BE2C (cell line): Measurements from ENCODE around the gene DACT1. TPM values are rescaled to one million over a fixed set of nuclear protein-coding genes. Genes with fewer than 3 reads are reported as not detected.
"Not testable (repeated sequence)": the region's sequence is repeated elsewhere in the genome, so short reads cannot be mapped to it uniquely, and the experiment has no call there.

Source experiments
- DNase-seq: peaks from one replicate; pipeline ENCODE4 v3.0.0-alpha.2; 2020
- H3K27me3 ChIP-seq: fragments of 250-450 bp; sonication (Bioruptor Pico); 2 replicates; pipeline ENCODE4 v1.5.1; 2020; ENCODE audit warnings: mild to moderate bottlenecking
- H3K36me3 ChIP-seq: fragments of 250-450 bp; sonication (Bioruptor Pico); 2 replicates; pipeline ENCODE4 v1.5.1; 2020; ENCODE audit warnings: mild to moderate bottlenecking
- H3K4me1 ChIP-seq: fragments of 250-450 bp; sonication (Bioruptor Pico); 2 replicates; pipeline ENCODE4 v1.5.1; 2020
- H3K4me3 ChIP-seq: 2 replicates; pipeline ENCODE4 v1.5.1; 2011; ENCODE audit warnings: low read depth, low read length
- H3K9me3 ChIP-seq: fragments of 250-450 bp; sonication (Bioruptor Pico); 2 replicates; pipeline ENCODE4 v1.5.1; 2020
- polyA plus RNA-seq: library from polyadenylated mRNA; unstranded; fragments of >200 nt; gene quantifications from one replicate; pipeline ENCODE4 v1.2.1, GENCODE V29; 2012; ENCODE audit warnings: low read depth, missing spikeins; ENCODE audit not compliant: insufficient read length, insufficient read depth
- TF ChIP-seq, protein P1 (sequence below): IDR thresholded peaks from 2 replicates; pipeline ENCODE4 v1.5.1; 2012; ENCODE audit warnings: mild to moderate bottlenecking, low read depth, low read length

Gene DACT1, protein sequence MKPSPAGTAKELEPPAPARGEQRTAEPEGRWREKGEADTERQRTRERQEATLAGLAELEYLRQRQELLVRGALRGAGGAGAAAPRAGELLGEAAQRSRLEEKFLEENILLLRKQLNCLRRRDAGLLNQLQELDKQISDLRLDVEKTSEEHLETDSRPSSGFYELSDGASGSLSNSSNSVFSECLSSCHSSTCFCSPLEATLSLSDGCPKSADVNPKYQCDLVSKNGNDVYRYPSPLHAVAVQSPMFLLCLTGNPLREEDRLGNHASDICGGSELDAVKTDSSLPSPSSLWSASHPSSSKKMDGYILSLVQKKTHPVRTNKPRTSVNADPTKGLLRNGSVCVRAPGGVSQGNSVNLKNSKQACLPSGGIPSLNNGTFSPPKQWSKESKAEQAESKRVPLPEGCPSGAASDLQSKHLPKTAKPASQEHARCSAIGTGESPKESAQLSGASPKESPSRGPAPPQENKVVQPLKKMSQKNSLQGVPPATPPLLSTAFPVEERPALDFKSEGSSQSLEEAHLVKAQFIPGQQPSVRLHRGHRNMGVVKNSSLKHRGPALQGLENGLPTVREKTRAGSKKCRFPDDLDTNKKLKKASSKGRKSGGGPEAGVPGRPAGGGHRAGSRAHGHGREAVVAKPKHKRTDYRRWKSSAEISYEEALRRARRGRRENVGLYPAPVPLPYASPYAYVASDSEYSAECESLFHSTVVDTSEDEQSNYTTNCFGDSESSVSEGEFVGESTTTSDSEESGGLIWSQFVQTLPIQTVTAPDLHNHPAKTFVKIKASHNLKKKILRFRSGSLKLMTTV
- polyA plus RNA-seq = not detected

DNA sequence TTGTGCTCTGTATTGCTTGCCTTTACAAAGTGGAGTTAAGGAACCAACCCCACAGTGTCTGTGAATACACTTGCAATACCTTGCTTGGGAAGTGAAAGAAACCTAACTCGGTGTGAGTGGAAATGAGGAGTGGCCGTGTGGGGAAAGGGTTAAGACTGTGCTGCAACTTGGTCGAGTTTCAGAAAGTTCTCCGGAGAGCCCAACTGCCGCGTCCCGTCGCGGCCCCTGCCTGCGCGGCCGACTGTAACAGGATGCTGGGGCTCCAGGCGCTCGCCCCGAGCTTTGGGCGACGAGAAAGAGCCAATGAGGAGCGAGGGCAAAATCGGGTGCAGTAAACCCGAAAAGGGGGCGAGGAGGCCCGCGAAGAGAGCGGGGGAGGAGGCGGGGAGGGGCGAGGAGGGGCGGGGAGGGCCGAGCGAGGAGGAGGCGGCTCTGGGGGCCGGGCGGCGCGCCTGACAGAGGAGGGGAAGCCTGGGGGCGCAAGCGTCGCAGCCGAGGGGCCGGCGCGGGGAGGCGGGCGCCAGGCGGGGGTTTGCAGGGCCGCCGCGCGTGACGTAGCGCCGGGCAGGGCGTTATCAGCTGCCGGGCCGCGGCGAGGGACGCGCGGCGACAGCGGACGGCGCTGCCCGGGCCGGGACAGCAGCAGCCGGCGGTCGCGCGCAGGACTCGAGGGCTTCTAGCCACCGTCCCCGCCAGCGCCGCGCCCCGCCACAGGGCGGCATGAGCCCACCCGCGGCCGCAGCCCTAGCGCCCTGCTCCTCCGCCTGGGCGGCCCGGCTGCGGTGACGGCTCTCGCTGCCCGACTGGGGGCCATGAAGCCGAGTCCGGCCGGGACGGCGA, at the start of gene DACT1:
Gene DACT1 (plus strand): TSS at position 572 of the 840 bp plus-strand sequence. CDS start 241 bp downstream, at position 813.
- TF ChIP-seq, protein P1, sequence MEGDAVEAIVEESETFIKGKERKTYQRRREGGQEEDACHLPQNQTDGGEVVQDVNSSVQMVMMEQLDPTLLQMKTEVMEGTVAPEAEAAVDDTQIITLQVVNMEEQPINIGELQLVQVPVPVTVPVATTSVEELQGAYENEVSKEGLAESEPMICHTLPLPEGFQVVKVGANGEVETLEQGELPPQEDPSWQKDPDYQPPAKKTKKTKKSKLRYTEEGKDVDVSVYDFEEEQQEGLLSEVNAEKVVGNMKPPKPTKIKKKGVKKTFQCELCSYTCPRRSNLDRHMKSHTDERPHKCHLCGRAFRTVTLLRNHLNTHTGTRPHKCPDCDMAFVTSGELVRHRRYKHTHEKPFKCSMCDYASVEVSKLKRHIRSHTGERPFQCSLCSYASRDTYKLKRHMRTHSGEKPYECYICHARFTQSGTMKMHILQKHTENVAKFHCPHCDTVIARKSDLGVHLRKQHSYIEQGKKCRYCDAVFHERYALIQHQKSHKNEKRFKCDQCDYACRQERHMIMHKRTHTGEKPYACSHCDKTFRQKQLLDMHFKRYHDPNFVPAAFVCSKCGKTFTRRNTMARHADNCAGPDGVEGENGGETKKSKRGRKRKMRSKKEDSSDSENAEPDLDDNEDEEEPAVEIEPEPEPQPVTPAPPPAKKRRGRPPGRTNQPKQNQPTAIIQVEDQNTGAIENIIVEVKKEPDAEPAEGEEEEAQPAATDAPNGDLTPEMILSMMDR = no peak
- Histone ChIP-seq H3K27me3 (peaks cover 57% of the 10 kb centered on the region), H3K36me3 (no peaks in the 10 kb centered on the region), H3K9me3 (no peaks in the 10 kb centered on the region), H3K4me1 (no peaks in the 10 kb centered on the region), H3K4me3 (peak within 1 kb of the TSS; percentile 44)
- peak; percentile 51 for DNase-seq

DNA sequence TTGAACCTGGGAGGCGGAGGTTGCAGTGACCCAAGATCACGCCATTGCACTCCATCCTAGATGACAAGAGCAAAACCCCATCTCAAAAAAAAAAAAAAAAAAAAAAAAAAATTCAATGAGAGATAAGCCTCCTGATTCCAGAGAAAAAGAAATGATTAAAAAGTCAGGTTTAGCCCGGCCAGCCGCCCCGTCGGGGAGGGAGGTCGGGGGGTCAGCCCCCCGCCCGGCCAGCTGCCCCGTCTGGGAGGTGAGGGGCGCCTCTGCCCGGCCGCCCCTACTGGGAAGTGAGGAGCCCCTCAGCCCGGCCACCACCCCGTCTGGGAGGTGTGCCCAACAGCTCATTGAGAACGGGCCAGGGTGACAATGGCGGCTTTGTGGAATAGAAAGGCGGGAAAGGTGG, 49.4 kb upstream of the DACT1 start:
- H3K4me3 ChIP-seq, H3K36me3 ChIP-seq, DNase-seq, H3K4me1 ChIP-seq, H3K9me3 ChIP-seq, H3K27me3 ChIP-seq: not testable (repeated sequence)

DNA sequence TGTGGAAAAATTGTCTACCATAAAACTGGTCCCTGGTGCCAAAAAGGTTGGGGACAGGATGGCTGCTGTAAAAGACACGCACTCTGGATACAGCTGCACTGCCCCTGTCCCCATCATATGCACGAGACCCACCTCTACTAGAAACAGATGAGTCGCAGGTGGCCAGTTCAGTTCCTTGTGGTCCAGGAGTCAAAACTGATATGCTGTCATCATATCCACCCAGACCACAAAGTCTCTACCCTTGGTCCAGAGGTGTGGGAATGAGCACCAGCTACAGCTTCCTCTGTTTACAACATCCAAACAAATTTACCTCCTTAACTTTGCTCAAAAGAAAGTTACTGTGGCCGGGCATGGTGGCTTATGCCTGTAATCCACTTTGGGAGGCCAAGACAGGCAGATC, 43.8 kb upstream of the DACT1 start:
- Histone ChIP-seq H3K27me3 (no peaks in the 10 kb centered on the region; the same call in 1 of the 2 replicates), H3K36me3 (no peaks in the 10 kb centered on the region), H3K4me1 (no peaks in the 10 kb centered on the region), H3K9me3 (no peaks in the 10 kb centered on the region), H3K4me3 (no peak overlapping the region)
- no peak for DNase-seq
- TF ChIP-seq, protein P1 = no peak

DNA sequence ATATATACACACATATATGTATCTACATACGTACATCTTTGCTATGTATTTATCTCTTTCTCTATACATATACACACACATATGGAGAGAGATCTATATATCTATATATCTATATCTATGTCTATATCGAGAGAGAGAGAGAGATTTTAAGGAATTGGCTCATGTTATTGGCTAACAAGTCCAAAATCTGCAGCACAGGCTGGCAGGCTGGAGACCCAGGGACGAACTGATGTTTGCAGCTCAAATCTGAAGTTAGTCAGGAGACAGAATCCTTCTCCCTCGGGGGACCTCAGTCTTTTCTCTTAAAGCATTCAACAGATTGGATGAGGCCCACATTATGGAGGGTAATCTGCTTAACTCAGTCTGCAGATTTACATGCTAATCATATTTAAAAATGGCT, 40.7 kb upstream of the DACT1 start:
- no peaks in the 10 kb centered on the region for H3K27me3 ChIP-seq
- H3K36me3 ChIP-seq = no peaks in the 10 kb centered on the region
- DNase-seq = no peak
- H3K9me3 ChIP-seq = no peaks in the 10 kb centered on the region
- TF ChIP-seq, protein P1 = no peak
- H3K4me3 ChIP-seq = no peak overlapping the region
- H3K4me1 ChIP-seq = no peaks in the 10 kb centered on the region

DNA sequence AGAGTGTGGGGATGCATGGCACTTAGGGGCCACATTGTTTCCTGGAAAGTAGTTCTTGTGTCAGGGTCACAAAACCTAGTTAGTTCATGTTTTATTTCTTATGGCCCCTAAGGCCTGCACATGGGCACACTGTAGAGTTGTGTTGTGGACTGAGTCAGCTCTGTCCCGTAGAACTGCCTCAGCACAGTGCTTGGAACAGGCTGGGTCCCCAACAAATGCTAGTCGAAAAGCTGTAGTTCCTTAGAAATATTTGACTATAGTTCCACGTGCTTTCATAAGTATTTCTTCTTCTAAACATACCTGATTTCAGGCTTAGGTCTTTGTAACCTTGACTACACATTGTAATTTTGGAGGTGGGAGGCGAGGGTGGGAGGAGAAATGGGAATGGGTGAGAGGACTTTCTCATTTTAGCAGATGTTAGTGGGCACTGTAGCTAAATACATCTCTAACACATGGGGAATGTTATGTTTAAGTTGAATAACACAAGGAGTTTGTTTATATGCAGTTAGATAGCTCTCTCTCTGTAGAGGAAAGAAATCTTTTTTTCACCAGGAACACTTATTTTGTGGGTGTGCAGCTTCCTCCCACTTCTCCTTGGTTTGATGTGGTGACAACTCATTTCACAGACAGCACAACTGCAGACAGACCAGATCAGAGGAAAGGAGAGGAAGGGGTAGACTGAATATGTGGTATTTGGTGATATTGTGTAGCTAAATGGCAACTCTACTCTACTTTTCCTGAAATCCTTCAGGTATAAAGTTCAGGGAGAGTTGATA, 39.5 kb upstream of the DACT1 start:
- Histone ChIP-seq H3K9me3 (no peaks in the 10 kb centered on the region), H3K27me3 (peaks cover 2% of the 10 kb centered on the region; the same call in 1 of the 2 replicates), H3K4me3 (no peak overlapping the region), H3K36me3 (no peaks in the 10 kb centered on the region), H3K4me1 (no peaks in the 10 kb centered on the region)
- no peak for DNase-seq
- TF ChIP-seq, protein P1 = no peak
